Endothelial cell of umbilical vein (primary cell): ENCODE results near the gene GPR153.

Experiments used
- POLR2A ChIP-seq: IDR thresholded peaks from 2 replicates; pipeline ENCODE4 v1.6.1; 2012; ENCODE audit warnings: low read depth, mild to moderate bottlenecking, control low read depth, low read length
- TF ChIP-seq, protein P1 (sequence below), 2 donors: IDR thresholded peaks; 1 replicate in 1 of 2; 2 replicates in 1 of 2; pipeline ENCODE4 v1.5.1; 2011; ENCODE audit warnings: low read length in 2 of 2, mild to moderate bottlenecking in 2 of 2, moderate library complexity in 2 of 2, control low read depth in 1 of 2, inconsistent platforms in 1 of 2, low read depth in 1 of 2; ENCODE audit not compliant: insufficient read depth in 1 of 2; ENCODE audit errors: extremely low read depth in 1 of 2
- TF ChIP-seq, protein P2 (sequence below): IDR thresholded peaks from 2 replicates; pipeline ENCODE4 v1.6.1; 2011; ENCODE audit not compliant: insufficient read depth, insufficient read length

DNA sequence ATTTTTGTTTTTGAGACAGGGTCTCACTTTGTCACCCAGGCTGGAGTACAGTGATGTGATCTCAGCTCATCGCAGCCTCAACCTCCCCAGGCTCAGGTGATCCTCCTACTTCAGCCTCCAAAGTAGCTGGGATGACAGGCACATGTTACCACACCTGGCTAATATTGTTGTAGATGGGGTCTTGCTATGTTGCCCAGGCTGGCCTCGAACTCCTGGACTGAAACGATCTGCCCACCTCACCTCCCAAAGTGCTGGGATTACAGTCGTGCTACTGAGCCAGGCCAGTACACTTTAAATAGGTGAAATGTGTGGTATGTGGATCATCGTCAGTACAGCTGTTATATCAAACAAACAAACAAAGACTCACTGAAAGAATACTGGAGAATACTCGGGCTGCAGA lies 35.0 kb upstream of the GPR153 start:
- TF ChIP-seq, protein P1, sequence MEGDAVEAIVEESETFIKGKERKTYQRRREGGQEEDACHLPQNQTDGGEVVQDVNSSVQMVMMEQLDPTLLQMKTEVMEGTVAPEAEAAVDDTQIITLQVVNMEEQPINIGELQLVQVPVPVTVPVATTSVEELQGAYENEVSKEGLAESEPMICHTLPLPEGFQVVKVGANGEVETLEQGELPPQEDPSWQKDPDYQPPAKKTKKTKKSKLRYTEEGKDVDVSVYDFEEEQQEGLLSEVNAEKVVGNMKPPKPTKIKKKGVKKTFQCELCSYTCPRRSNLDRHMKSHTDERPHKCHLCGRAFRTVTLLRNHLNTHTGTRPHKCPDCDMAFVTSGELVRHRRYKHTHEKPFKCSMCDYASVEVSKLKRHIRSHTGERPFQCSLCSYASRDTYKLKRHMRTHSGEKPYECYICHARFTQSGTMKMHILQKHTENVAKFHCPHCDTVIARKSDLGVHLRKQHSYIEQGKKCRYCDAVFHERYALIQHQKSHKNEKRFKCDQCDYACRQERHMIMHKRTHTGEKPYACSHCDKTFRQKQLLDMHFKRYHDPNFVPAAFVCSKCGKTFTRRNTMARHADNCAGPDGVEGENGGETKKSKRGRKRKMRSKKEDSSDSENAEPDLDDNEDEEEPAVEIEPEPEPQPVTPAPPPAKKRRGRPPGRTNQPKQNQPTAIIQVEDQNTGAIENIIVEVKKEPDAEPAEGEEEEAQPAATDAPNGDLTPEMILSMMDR (IDR thresholded peaks at IDR 0.05; ENCODE audit: extremely low read depth in 1 of 2, insufficient read depth in 1 of 2, low read depth in 1 of 2, low read length in 2 of 2) = no peak
- TF ChIP-seq, protein P2, sequence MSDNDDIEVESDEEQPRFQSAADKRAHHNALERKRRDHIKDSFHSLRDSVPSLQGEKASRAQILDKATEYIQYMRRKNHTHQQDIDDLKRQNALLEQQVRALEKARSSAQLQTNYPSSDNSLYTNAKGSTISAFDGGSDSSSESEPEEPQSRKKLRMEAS = no peak
- no peak for TF ChIP-seq POLR2A
